Raji (cell line): ENCODE measurements around the gene NEK9.

ENCODE experiments used
- POLR2A ChIP-seq: IDR thresholded peaks from 2 replicates; pipeline ENCODE4 v1.6.1; 2011; ENCODE audit warnings: low read depth, low read length, control low read depth; ENCODE audit not compliant: insufficient read depth

The NEK9 gene

DNA sequence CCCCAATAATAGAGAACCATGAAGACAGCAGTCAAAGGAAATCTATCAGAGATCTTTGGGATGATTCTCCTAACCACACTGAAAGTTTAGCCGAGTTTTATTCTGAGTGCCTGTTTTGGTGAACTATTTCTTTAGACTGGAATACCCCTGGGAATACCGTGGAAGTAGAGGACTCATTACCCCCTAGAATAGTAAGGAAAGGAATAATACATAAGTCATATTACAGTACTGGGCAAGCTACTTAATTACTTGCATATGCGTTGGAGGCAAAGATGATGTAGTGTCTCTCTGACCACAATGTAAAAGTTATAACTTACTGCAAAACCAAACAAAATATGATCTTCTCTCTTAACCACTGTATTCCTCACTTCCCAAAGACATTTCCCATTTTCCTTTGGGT lies 32.0 kb downstream of the NEK9 start:
- no peak for TF ChIP-seq POLR2A

DNA sequence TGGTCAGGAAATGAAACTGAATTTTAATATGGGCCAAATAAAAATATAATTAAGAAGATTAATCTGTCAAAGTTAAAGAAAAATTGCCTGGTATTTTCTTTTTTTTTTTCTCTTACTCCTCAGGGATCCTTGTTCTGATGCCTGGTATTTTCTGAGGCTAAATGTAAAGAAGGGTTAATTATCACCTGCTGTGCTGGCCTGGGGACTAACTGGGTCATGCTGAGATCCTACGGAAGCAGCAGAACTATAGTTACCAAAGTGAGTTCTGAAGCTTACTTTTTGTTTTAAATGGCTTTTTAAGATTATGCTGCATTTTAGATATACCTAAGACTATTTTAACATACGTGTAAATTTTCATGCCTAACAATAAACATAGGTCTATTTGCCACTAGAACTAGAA lies 34.1 kb downstream of the NEK9 start:
- no peak for TF ChIP-seq POLR2A

DNA sequence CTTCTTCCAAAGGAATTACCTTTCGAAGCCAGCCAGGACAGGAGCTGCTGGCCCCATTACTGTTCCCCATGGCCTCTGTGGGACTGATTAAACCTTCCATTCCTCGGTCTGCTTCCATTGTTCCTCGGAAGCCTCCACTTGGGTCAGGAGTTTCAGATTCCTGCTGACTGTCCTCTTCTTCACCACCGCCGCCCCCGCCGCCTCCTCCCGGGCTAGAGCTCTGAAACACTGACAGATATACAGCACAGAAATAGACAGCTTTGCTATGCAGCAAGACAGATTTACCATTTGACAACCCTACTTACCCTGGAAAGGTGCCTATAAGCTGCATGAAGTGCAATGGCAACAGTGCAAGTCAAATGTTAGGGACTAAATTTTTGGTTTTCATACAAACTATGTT lies 35.6 kb downstream of the NEK9 start:
- no peak for TF ChIP-seq POLR2A

DNA sequence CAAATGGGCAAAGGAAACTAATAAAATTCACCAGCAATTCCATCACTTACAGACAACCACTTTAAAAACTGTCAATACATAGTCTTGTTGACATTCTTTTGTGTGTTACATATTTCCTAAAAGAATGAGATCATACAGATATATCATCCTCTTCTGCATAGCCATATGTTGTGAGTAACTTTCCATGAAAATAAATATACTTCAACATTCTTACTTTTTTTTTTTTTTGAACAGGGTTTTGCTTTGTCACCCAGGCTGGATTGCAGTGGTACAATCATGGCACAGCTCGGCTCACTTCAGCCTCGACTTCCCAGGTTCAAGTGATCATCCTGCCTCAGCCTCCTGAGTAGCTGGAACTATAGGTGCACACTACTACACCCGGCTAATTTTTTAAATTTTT lies 36.5 kb downstream of the NEK9 start:
- no peak for TF ChIP-seq POLR2A

DNA sequence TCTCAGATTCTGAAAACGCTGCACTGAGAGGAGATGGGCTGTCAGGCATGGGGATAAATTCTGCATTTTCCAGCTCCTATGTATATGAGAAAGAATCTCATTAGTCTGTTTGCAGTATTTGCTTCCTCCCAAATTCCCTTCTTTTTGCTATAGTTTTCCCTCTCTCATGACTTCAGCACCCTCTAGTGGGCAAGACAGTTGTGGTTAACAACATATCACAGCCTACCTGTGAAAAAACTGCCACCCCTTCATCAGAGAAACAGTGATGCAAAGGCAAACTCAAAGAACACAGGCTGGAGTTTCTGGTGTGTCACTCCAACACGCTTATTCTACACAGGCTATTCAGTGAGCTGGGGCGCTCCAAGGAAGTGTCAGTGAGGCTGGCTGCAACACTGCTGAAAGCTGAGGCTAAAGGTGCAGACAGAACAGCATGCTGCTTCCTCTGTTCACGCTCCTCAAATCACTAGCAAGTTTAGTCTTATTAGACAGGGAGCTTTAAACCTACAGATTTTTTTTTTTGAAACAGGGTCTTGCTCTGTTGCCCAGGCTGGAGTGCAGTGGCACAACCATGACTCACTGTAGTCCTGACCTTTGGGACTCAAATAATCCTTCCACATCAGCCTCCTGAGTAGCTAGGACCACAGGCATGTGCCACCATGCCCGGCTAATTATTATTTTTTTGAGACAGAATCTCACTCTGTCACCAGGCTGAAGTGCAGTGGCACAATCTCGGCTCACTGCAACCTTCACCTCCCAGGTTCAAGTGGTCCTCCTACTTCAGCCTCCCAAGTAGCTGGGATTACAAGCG lies 38.1 kb downstream of the NEK9 start:
- TF ChIP-seq POLR2A, result no peak

DNA sequence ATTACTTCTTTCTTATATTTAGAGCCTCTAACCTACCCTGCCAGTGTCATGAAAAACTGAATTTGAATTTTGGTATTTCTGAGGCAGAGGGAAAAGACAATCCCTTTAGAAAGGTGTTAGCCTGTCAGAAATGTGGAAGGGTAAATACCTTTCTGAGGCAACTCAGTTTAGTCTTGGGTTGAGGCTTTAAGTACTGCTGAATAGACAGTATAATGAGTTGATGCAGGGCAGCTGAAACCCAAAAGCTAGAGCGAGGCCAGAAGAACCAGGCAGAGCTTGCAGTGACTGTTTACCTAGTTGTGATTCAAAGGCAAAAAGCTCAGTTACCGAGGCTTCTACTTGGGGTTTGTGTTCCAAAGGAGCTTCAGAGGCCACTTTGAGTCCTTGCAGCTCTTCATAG lies 38.7 kb downstream of the NEK9 start:
- TF ChIP-seq POLR2A, result no peak

DNA sequence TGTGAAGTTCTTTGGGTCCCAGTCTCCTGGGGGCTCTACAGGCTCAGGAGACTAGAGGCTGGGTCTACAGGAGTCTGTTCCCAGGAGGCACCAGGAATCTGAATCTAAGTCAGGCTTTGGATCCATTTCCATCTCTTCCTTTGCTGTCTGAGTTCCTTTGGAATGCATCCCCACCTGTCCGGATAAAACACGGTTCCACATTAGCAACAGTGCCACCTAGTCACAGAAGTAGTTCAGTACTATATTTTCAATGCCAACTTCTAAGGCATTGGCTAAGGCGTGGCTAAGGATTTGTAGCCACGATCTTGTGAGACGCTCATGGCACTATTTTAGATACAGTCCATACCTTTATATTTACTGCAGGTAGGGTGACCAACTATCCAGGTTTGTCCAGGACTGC lies 42.3 kb downstream of the NEK9 start:
- TF ChIP-seq POLR2A, result no peak

DNA sequence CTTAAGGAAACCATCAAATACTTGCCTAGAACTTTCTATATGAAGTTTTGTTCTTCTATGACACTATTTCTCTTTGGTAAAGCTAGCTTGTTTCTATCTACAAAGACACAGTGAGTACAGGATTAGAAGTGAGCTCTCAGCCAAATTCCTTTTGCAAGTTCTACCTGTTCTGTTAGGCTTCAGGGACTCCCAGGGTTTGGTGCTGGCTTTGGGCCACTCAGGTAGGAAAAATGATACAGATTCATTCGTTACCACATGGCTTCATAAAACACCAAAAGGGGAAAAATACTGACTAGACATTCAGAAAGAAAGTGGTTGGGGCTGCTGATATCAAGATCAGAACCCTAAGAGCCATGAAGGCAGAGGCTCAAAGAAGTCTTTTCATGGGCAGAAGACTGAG lies 43.6 kb downstream of the NEK9 start:
- no peak for TF ChIP-seq POLR2A

DNA sequence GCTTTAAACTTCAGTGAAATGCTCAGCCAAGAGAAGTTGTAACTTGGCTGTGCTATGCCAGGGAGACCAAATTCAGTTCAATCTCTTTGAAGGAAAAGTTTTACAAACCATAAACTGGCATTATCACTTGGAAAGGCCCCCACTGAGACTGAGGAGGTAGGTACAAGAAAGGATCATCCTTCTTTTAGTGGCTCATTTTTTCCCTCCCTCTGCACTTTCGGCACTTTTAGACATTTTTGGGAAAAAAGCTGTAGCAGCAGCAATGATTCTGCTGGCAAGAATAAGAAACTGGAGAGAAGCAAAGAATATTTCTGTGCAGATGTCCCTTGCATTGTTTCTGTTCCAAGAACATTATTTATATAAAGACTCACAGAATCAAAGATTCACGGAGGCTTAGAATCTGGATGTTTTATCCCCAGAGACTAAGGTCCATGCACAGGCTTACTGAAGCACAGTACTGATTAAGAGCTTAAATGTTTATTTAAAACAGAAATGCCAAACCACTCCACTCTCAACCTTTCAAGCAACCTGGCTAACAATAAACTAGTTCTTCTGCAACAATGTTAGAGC lies 45.1 kb downstream of the NEK9 start:
- TF ChIP-seq POLR2A, result no peak

DNA sequence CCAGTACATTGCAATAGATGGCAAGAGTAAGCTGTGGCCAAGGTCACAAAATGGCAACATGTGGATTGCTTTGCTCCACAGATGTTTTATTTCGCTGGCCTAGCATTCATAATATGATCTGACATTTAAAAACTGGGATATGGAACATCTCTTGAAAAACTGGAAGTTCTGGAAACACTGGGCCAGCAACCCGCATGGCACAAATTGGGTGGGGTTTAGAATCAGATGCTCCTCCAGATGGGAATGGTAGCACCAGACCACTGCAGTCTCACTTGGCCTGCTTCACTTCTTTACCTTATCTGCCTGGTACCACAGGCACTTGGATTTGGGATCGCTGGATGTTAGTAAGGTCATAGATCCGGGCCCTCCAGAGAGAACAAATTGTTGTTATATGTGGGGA lies 47.3 kb downstream of the NEK9 start:
- TF ChIP-seq POLR2A, result no peak

DNA sequence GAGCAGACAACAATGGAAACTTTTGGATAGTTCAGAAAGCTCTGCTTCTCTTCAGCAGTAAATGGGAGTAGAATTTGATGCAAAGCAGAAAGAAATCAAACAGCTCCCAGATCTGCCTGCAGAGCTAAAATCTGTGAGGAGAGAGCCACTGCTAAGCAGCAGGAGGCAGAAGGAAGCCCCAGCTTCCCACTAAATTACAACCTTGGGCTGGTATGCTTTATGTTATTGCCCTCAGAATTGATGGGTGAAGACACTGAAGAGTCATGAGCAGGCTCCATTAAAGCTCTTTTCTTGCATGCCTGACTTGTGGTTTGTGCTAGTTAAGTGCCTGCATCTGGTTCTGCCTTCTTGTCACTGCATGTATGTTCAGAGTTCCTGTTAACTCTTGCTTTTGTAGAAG lies 49.1 kb downstream of the NEK9 start:
- no peak for TF ChIP-seq POLR2A

DNA sequence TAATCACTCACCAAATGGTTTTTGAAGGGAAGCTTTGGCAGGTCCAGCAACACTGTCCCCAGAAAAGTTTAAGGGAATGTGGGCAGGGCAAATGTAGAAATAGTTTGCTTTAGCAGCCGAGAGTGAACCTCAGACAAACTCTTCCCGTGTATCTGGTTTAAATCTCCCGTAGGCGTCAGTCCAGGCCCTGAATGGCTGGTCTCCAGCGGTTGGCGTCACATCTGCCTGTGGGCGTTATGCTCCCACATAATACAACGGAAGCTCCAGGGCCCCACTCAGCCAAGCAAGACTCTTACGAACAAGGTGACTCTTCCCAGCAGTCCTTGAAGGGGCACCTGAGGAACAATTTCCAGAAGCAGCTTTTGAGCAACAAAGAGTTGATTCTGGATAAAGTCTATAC lies 56.5 kb downstream of the NEK9 start:
- TF ChIP-seq POLR2A, result no peak

DNA sequence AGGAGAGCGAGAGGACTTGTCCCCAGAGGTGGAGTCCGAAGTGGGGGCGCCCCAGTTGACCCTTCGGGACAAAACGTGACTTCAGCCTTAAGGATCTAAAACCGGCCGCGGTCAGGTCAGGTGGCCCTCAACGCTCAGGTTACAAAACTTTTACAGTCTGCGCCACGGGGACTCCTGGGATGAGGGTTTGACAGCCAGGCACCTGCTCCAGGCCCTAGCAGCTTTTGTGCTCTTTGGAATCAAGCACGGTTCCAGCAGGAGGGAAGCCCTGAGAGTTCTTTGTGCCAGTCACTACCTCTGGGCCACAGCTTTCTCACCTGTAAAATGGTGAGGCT lies 57.1 kb downstream of the NEK9 start:
- no peak for TF ChIP-seq POLR2A

DNA sequence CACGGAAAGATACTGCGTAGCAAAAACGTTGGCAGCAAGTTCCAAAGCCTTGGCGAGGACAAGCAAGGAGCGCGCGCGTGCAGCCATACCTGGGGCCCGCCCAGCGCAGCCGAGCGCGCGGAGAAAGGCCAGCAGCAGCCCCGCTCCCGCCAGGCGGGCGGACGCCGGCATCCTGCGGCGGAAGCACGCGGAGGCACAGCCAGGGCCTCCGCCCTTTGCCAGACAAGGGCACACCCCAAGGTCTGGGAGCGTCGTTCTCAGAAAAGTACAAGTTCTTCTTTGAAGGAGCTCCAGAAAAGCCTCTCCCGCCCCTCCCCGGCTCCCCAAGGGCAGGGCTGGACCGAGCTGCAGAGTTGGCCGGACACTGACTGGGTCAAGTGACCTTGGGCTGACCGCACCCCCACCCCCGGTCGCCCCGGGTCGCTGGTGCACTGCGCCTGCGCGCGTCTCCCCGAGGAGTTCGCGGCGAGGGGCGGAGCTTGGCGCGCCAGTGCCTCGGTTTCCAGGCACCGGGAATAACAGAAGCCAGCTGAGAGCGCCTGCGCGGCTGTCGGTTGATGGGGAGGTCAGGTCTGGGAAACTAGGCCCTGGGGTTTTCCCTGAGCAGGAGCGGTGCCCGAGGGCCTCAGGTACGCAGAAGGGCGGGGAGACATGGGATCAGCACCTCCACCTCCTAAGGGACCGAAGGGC lies 57.6 kb downstream of the NEK9 start, which contains the start of gene ZC2HC1C:
TSS of gene ZC2HC1C (plus strand) at position 521 of the 690 bp plus-strand sequence. CDS start 933 bp downstream, outside the sequence.
- peak; percentile 59 for TF ChIP-seq POLR2A

DNA sequence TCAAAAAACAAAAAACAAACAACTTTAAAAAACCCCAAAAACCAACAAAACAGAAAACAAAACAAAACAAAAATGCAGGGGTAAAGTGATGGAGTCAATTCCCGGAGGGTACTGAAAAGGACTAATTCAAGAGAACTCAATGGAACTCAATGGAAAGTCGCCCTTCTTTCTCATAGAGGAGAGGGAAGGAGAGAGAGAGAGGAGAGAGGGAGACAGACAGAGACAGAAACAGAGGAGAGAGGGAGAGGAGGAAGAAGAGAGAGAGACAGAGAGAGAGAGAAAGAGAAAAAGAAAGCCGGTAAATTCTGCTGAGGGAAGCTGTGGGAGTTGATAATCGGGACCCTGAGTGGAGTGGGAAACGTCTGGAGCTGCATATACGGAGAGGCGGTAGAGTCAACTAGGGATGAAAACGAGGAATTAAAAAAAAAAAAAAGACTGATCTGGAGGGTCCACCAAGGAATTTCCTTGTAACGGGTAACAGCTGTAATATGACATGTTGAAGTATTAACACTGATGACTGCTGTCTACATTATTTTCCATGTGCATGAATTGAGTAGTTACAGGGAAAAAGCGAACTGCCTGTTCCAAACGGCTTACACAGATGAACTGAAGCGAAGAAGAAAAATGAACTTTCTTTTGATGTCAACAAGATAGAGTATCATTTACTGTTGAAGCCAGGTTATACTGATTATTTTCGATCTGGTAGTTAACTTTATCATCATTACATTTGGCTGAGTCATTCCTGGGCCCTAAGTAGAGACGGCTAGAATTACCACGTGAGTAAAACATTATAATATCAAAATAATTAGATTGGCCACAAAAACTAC lies 58.3 kb downstream of the NEK9 start:
- TF ChIP-seq POLR2A, result no peak
